HepG2 (cell line): ENCODE data around the gene SYN1. TPM values are rescaled to one million over a fixed set of nuclear protein-coding genes. Genes with fewer than 3 reads are reported as not detected.

Source experiments
- ATAC-seq: fragments of 200-7000 bp; cut with Tn5 transposase; 3 replicates; pipeline ENCODE4 v1.9.1; 2020; ENCODE audit warnings: mild to moderate bottlenecking, moderate library complexity
- BruUV-seq: library from RNA; stranded (reverse); fragments of 400-500 nt; replicated peaks from 2 replicates; lab custom pipeline; 2021; lab: Mats Ljungman, UMichigan
- CTCF ChIA-PET: fragments of 300-600 bp; formaldehyde crosslinking; extraction: SDS; loops from one replicate; lab custom pipeline; 2021; ENCODE audit warnings: low total read pairs, inconsistent platforms, low intra/inter-chr PET ratio; lab: Yijun Ruan, JAX
- POLR2A ChIA-PET: fragments of 350-600 bp; sonication (Branson Sonifier 250); formaldehyde crosslinking; loops from one replicate; lab custom pipeline; 2020; ENCODE audit warnings: antibody characterized with exemption, inconsistent platforms; lab: Yijun Ruan, JAX
- DNase-seq: peaks from one replicate; pipeline ENCODE4 v3.0.0-alpha.2; 2015; ENCODE audit warnings: low spot score
- FAIRE-seq: peaks from 3 replicates; lab custom pipeline; 2011; peaks lifted over from hg19 to GRCh38; lab: Jason Lieb, UNC
- H2AFZ ChIP-seq: one replicate; pipeline ENCODE4 v1.6.1; 2011; ENCODE audit warnings: low read length, inconsistent platforms
- H3K27ac ChIP-seq: fragments of 300-600 bp; 3 replicates; pipeline ENCODE4 v1.8.0; 2011; ENCODE audit warnings: mixed run types, mild to moderate bottlenecking, mixed read lengths, low read length, inconsistent platforms; ENCODE audit not compliant: insufficient read depth; ENCODE audit errors: extremely low read length
- H3K27me3 ChIP-seq, 2 experiments: fragments of 200-600 bp in 1 of 2; 2 replicates in 1 of 2; 3 replicates in 1 of 2; pipeline versions ENCODE4 v1.6.0 to v1.8.0; 2011; ENCODE audit warnings: low read length in 2 of 2, mild to moderate bottlenecking in 2 of 2, moderate library complexity in 2 of 2, inconsistent platforms in 1 of 2; ENCODE audit not compliant: insufficient read depth in 2 of 2, control insufficient read depth in 1 of 2
- H3K36me3 ChIP-seq, 2 experiments: fragments of 200-600 bp in 1 of 2; replicated peaks in 1 of 2; 2 replicates in 1 of 2; 3 replicates in 1 of 2; pipeline versions ENCODE4 v1.5.1 to v1.8.0; 2011; ENCODE audit warnings: low read length in 2 of 2, inconsistent platforms in 1 of 2; ENCODE audit not compliant: insufficient read depth in 2 of 2, control insufficient read depth in 1 of 2
- H3K4me1 ChIP-seq: 2 replicates; pipeline ENCODE4 v1.5.1; 2012; ENCODE audit warnings: low read length, inconsistent platforms; ENCODE audit not compliant: insufficient read depth
- H3K4me2 ChIP-seq: 2 replicates; pipeline ENCODE4 v1.6.0; 2011; ENCODE audit warnings: low read depth, low read length, inconsistent platforms
- H3K4me3 ChIP-seq, 3 experiments: fragments of 200-600 bp in 1 of 3; sonication (generic), shearing (Covaris generic) in 1 of 3; replicated peaks in 1 of 3; 2 replicates each; pipeline ENCODE4 v1.5.1; 2011 to 2016; ENCODE audit warnings: low read length in 3 of 3, inconsistent platforms in 2 of 3, low read depth in 2 of 3, mild to moderate bottlenecking in 2 of 3, control low read depth in 1 of 3, mixed read lengths in 1 of 3; ENCODE audit not compliant: insufficient read depth in 1 of 3
- H3K79me2 ChIP-seq: one replicate; pipeline ENCODE4 v1.6.1; 2011; ENCODE audit warnings: low read length, inconsistent platforms; ENCODE audit not compliant: insufficient read depth
- H3K9ac ChIP-seq: 2 replicates; pipeline ENCODE4 v1.6.0; 2011; ENCODE audit warnings: mild to moderate bottlenecking, low read depth, low read length, inconsistent platforms; ENCODE audit not compliant: insufficient read depth
- H3K9me3 ChIP-seq: 2 replicates; pipeline ENCODE4 v1.5.1; 2012; ENCODE audit warnings: mild to moderate bottlenecking, low read length
- H4K20me1 ChIP-seq: 2 replicates; pipeline ENCODE4 v1.6.0; 2011; ENCODE audit warnings: inconsistent platforms, mild to moderate bottlenecking, low read length, moderate library complexity; ENCODE audit not compliant: insufficient read depth
- GTF3A ChIP-seq: sonication (generic); formaldehyde crosslinking; conservative IDR thresholded peaks from 2 replicates; pipeline ENCODE4 v1.4.0; 2020; ENCODE audit warnings: mild to moderate bottlenecking, missing genetic modification reagents
- HMG20A ChIP-seq: IDR thresholded peaks from 2 replicates; pipeline ENCODE4 v1.6.1; 2016; ENCODE audit warnings: borderline replicate concordance
- IRX3 ChIP-seq: sonication (generic); formaldehyde crosslinking; IDR thresholded peaks from 2 replicates; pipeline ENCODE4 v1.8.1; 2023; ENCODE audit warnings: mild to moderate bottlenecking, low read depth, missing genetic modification reagents, borderline replicate concordance
- TBP ChIP-seq: sonication (generic); formaldehyde crosslinking; IDR thresholded peaks from 2 replicates; pipeline ENCODE4 v1.5.0; 2020; ENCODE audit warnings: missing genetic modification reagents
- ZBTB7A ChIP-seq: sonication (generic); formaldehyde crosslinking; IDR thresholded peaks from 2 replicates; pipeline ENCODE4 v1.8.0; 2022; ENCODE audit warnings: mild to moderate bottlenecking, missing genetic modification reagents
- ZNF329 ChIP-seq: sonication (generic); formaldehyde crosslinking; IDR thresholded peaks from 2 replicates; pipeline ENCODE4 v1.9.0; 2021; ENCODE audit warnings: low read depth, mild to moderate bottlenecking, missing genetic modification reagents
- ZNF354B ChIP-seq: sonication (generic); formaldehyde crosslinking; IDR thresholded peaks from 2 replicates; pipeline ENCODE4 v1.8.0; 2022; ENCODE audit warnings: mild to moderate bottlenecking, missing genetic modification reagents
- ZNF619 ChIP-seq: sonication (generic); formaldehyde crosslinking; IDR thresholded peaks from 2 replicates; pipeline ENCODE4 v1.4.0; 2020; ENCODE audit warnings: mild to moderate bottlenecking, missing genetic modification reagents
- ZNF768 ChIP-seq: sonication (generic); formaldehyde crosslinking; IDR thresholded peaks from 2 replicates; pipeline ENCODE4 v1.4.0; 2020; ENCODE audit warnings: missing genetic modification reagents
- WGBS: methylation state at CpG from one replicate; pipeline ENCODE4 v1.1.6; 2017; ENCODE audit warnings: low lambda C conversion rate; 5-methylcytosine and 5-hydroxymethylcytosine counted together
- in situ Hi-C: cut with HindIII; loops from 2 replicates; pipeline ENCODE4 v1.10.0; 2017; ENCODE audit warnings: low pct_unique_long_range_greater_than_20kb; ENCODE audit not compliant: extremely low pct_ligation_motif_present
- intact Hi-C: fragments of 100-400 bp; cut with micrococcal nuclease; formaldehyde crosslinking; loops from one replicate; pipeline ENCODE4 v1.10.0; 2022; ENCODE audit not compliant: unreplicated experiment
- polyA plus RNA-seq, 8 experiments: library from polyadenylated mRNA; depleted of rRNA in 3 of 8; stranded (reverse) in 7 of 8; unstranded in 1 of 8; fragments of >200 nt; fragmentation: Illumina TruSeq in 4 of 8; extraction: Trizol in 4 of 8; gene quantifications; 2 replicates each; pipeline versions ENCODE4 v1.2.1 to v1.2.3, GENCODE V29; 2011 to 2016; ENCODE audit warnings: low read depth in 4 of 8, missing spikeins in 1 of 8, mixed read lengths in 1 of 8; ENCODE audit not compliant: insufficient read depth in 1 of 8
- total RNA-seq, 5 experiments: library from RNA; depleted of rRNA; stranded (reverse); fragments of >200 nt; fragmentation: Illumina TruSeq; extraction: Trizol; gene quantifications; 2 replicates each; pipeline ENCODE4 v1.2.3, GENCODE V29; 2016; ENCODE audit warnings: low read depth in 1 of 5

Gene SYN1
- total and polyA plus RNA-seq, 2 of the 13 experiments (the other 11 are each of a cell fraction or from before 2014, with no cell fraction given) = not detected

- TF ChIP-seq ZNF354B (CRISPR knock-in tag) (no peak), ZNF329 (CRISPR knock-in tag) (no peak), TBP (CRISPR knock-in tag) (no peak), ZBTB7A (CRISPR knock-in tag) (no peak), ZNF619 (no peak), GTF3A (CRISPR knock-in tag) (no peak), HMG20A (CRISPR knock-in tag) (no peak)
- TF ChIP-seq, all 625 proteins: peak for 0
These were observed 41.8 kb downstream of the SYN1 start (continued) for GRCh38 chrX:47577901-47578300.

- H3K4me2 ChIP-seq = no peak overlapping the region
- FAIRE-seq (no peak), ATAC-seq (no peak), DNase-seq (no peak)
- H4K20me1 ChIP-seq = no peaks in the 10 kb centered on the region
- no peaks in the 10 kb centered on the region for H3K36me3 ChIP-seq
- no peak overlapping the region for H3K9ac ChIP-seq
- H3K27me3 ChIP-seq = no peaks in the 10 kb centered on the region; a peak in 2 of 5 replicates
- H3K4me3 ChIP-seq = no peak overlapping the region
- ChIA-PET CTCF (no interaction called here), POLR2A (no interaction called here)
- in situ Hi-C loops (no loop called here), intact Hi-C loops (no loop called here)
- peaks cover 23% of the 10 kb centered on the region for H3K4me1 ChIP-seq
- no peak overlapping the region for H2AFZ ChIP-seq
- H3K79me2 ChIP-seq = no peaks in the 10 kb centered on the region
- no TSS peak for BruUV-seq
- WGBS = 0% methylated on average over 2 of the region's 9 CpGs
- no peaks in the 10 kb centered on the region for H3K9me3 ChIP-seq
- TF ChIP-seq ZNF768 (CRISPR knock-in tag) = peak; percentile 76
- TF ChIP-seq IRX3 (CRISPR knock-in tag) = no peak
- no peak overlapping the region for H3K27ac ChIP-seq
These were observed 42.2 kb downstream of the SYN1 start for GRCh38 chrX:47577424-47577823.
